Activated T-cell treated with anti-CD3 and anti-CD28 coated beads, Interleukin-2, amount 50 U/mL, for 4 hours (primary cell): ENCODE results near the gene PAQR5. TPM values are rescaled to one million over a fixed set of nuclear protein-coding genes. Genes with fewer than 3 reads are reported as not detected.
"Not testable (repeated sequence)": the region's sequence is repeated elsewhere in the genome, so short reads cannot be mapped to it uniquely, and the experiment has no call there.

ENCODE experiments used
- ATAC-seq, 2 donors: fragments of 200-7000 bp; cut with Tn5 transposase; one replicate each; pipeline ENCODE4 v1.10.0; 2021
- DNase-seq: peaks from one replicate; pipeline ENCODE4 v3.0.0-alpha.2; 2020
- H3K27me3 Mint-ChIP-seq: one replicate; pipeline ENCODE4 v1.8.0; 2021; ENCODE audit warnings: low read depth, mixed read lengths
- H3K36me3 Mint-ChIP-seq: one replicate; pipeline ENCODE4 v1.8.0; 2022; ENCODE audit warnings: mixed read lengths; ENCODE audit not compliant: insufficient read depth
- H3K4me1 Mint-ChIP-seq: one replicate; pipeline ENCODE4 v1.8.0; 2021; ENCODE audit warnings: low read depth, mixed read lengths
- H3K4me3 Mint-ChIP-seq: one replicate; pipeline ENCODE4 v1.8.0; 2021; ENCODE audit warnings: mild to moderate bottlenecking, moderate library complexity, mixed read lengths
- H3K9me3 Mint-ChIP-seq: one replicate; pipeline ENCODE4 v1.8.0; 2021; ENCODE audit warnings: mixed read lengths
- total RNA-seq, 3 donors: library from RNA; stranded (reverse); gene quantifications; one replicate each; pipeline ENCODE4 v1.2.1, GENCODE V29; 2021

PAQR5 gene
- total RNA-seq, 3 donors from 2014 or later = 0.05 to 0.14 TPM; not detected in 1

- no peaks in the 10 kb centered on the region for H3K9me3 Mint-ChIP-seq
- no peaks in the 10 kb centered on the region for H3K36me3 Mint-ChIP-seq
- ATAC-seq (no peak), DNase-seq (no peak)
- peaks cover 24% of the 10 kb centered on the region for H3K27me3 Mint-ChIP-seq
- no peak overlapping the region for H3K4me3 Mint-ChIP-seq
- H3K4me1 Mint-ChIP-seq = no peaks in the 10 kb centered on the region
Measured at GRCh38 chr15:69377216-69377970, 78.7 kb downstream of the PAQR5 start.

- Mint-ChIP-seq H3K4me1 (no peaks in the 10 kb centered on the region), H3K9me3 (no peaks in the 10 kb centered on the region), H3K36me3 (no peaks in the 10 kb centered on the region), H3K27me3 (peaks cover 17% of the 10 kb centered on the region), H3K4me3 (no peak overlapping the region)
- DNase-seq = no peak
- no peak for ATAC-seq
Measured at GRCh38 chr15:69380100-69380725, 81.5 kb downstream of the PAQR5 start.

- H3K36me3 Mint-ChIP-seq = no peaks in the 10 kb centered on the region
- H3K27me3 Mint-ChIP-seq = peaks cover 13% of the 10 kb centered on the region
- no peak for ATAC-seq
- no peaks in the 10 kb centered on the region for H3K9me3 Mint-ChIP-seq
- H3K4me1 Mint-ChIP-seq = no peaks in the 10 kb centered on the region
- no peak for DNase-seq
- no peak overlapping the region for H3K4me3 Mint-ChIP-seq
Measured at GRCh38 chr15:69380726-69381105, 82.0 kb downstream of the PAQR5 start.

DNA sequence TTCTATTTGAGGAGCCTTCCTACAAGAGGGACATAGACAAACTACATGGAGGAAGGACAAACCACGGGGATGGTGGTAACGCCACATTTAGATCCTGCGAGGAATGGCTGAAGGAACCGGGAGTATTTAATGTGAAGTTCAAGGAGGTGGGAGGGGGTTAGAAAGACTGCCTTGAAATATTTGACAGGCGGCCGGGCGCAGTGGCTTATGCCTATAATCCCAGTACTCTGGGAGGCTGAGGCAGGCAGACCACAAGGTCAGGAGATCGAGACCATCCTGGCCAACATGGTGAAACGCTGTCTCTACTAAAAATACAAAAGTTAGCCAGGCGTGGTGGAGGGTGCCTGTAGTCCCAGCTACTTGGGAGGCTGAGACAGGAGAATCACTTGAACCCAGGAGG is 83.5 kb downstream of the PAQR5 start:
- not testable (repeated sequence) for DNase-seq, H3K9me3 Mint-ChIP-seq, H3K4me3 Mint-ChIP-seq, H3K36me3 Mint-ChIP-seq, ATAC-seq, H3K4me1 Mint-ChIP-seq, H3K27me3 Mint-ChIP-seq

DNA sequence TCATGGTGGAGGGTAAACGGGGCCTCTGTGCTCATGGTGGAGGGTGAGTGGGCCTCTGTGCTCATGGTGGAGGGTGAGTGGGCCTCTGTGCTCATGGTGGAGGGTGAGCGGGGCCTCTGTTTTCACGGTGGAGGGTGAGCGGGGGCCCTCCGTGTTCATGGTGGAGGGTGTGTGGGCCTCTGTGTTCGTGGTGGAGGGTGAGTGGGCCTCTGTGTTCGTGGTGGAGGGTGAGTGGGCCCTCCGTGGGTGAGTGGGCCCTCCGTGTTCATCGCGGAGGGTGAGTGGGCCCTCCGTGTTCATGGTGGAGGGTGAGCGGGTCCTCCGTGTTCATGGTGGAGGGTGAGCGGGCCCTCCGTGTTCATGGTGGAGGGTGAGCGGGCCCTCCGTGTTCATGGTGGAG is 85.4 kb downstream of the PAQR5 start:
- H3K36me3 Mint-ChIP-seq, DNase-seq, H3K9me3 Mint-ChIP-seq, H3K4me3 Mint-ChIP-seq, ATAC-seq, H3K27me3 Mint-ChIP-seq, H3K4me1 Mint-ChIP-seq: not testable (repeated sequence)

DNA sequence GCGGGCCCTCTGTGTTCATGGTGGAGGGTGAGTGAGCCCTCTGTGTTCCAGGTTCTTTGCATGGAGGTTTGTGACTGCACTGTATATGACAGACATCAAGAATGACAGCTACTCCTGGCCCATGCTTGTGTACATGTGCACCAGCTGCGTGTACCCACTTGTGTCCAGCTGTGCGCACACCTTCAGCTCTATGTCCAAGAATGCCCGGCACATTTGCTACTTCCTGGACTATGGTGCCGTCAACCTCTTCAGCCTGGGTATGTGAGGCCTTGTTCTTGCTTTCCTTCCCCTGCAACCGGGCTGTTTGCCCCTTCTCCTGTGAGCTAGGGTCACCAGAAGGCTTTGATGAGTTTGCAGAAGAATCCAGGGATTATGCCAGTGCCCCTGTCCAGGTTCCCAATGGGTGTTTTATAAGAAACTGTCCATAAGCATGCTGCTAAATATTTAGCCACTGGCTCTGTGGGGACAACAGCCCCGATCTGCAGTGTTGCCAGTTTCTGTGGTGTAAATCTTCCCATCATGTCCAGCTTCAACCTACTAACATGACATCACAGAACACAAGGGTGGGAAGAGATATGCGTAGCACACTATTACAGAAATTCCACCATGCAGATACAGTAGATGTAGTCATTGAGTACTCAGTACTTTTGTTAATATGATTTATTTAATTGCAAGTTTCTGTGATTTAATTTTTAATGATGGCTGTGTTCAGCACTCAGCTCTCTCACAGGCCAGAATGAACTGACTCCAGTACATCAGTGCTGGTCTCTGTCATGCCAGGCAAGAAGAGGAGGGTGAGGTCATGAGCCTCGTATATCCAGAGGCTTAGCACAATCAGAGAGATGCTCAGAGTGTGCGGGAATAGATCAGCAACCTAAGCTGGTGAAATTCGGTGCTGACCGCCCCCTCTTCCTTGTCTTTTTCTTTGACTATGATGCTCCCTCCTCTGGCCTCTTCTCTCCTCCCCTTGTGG is 86.2 kb downstream of the PAQR5 start:
- ATAC-seq (no peak), DNase-seq (no peak)
- no peaks in the 10 kb centered on the region for H3K4me1 Mint-ChIP-seq
- H3K36me3 Mint-ChIP-seq = no peaks in the 10 kb centered on the region
- no peaks in the 10 kb centered on the region for H3K27me3 Mint-ChIP-seq
- H3K4me3 Mint-ChIP-seq = no peak overlapping the region
- no peaks in the 10 kb centered on the region for H3K9me3 Mint-ChIP-seq

DNA sequence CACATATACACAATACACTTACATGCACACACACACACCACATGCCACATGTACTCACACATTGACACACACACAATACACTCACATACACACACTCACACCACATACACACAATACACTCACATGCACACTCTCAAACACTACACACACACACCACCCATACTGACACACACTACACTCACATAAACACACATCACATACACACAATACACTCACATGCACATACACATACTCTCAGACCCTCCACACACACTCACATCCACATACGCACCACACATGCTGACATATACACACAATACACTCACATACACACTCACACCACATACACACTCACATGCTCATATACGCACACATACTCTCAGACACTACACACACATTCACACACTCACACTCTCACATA is 87.1 kb downstream of the PAQR5 start:
- Mint-ChIP-seq H3K9me3 (no peaks in the 10 kb centered on the region), H3K36me3 (no peaks in the 10 kb centered on the region), H3K27me3 (no peaks in the 10 kb centered on the region), H3K4me1 (no peaks in the 10 kb centered on the region), H3K4me3 (no peak overlapping the region)
- ATAC-seq (no peak), DNase-seq (no peak)

DNA sequence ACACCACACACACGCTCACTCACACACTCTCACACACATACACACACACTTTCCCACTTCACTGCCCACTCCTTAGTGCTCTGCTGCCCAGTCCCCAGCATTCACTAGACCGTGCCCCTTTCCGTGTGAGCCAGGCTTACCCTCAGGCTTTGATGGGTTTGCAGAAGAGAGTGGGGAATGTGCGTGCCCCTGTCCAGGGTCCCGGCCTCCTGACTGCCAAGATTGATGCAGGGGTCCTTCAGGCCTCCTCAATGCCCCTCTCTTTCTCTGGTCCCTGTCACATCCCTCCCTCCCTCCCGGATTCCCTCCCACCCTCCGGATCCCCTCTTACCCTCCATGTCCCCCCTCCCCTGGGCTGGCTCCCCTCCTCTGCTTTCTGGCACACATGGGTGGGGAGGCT is 87.6 kb downstream of the PAQR5 start:
- DNase-seq (no peak), ATAC-seq (no peak)
- Mint-ChIP-seq H3K36me3 (no peaks in the 10 kb centered on the region), H3K4me1 (no peaks in the 10 kb centered on the region), H3K9me3 (no peaks in the 10 kb centered on the region), H3K4me3 (no peak overlapping the region), H3K27me3 (peaks cover 2% of the 10 kb centered on the region)

- peaks cover 5% of the 10 kb centered on the region for H3K27me3 Mint-ChIP-seq
- H3K4me1 Mint-ChIP-seq = no peaks in the 10 kb centered on the region
- DNase-seq = no peak
- H3K4me3 Mint-ChIP-seq = no peak overlapping the region
- no peaks in the 10 kb centered on the region for H3K9me3 Mint-ChIP-seq
- H3K36me3 Mint-ChIP-seq = no peaks in the 10 kb centered on the region
- ATAC-seq = no peak
Measured at GRCh38 chr15:69388260-69388705, 89.6 kb downstream of the PAQR5 start.

DNA sequence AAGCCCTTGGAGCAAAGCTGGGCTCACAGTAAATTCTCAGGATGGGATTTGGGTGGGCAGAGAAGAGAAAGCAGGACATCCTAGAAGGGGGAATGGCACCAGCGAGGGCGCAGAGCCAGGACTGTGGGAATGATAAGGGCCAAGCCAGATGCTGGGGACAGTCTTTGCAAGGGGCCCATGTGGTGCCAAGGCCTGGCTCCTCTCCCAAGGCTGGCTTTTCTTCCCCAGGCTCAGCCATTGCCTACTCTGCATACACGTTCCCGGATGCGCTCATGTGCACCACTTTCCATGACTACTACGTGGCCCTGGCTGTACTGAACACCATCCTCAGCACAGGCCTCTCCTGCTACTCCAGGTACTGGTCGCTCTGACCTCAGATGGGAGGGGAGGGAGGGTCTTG is 90.7 kb downstream of the PAQR5 start:
- H3K4me3 Mint-ChIP-seq = no peak overlapping the region
- H3K9me3 Mint-ChIP-seq = no peaks in the 10 kb centered on the region
- H3K4me1 Mint-ChIP-seq = peaks cover 2% of the 10 kb centered on the region
- peaks cover 5% of the 10 kb centered on the region for H3K27me3 Mint-ChIP-seq
- ATAC-seq = no peak
- no peak for DNase-seq
- H3K36me3 Mint-ChIP-seq = no peaks in the 10 kb centered on the region

DNA sequence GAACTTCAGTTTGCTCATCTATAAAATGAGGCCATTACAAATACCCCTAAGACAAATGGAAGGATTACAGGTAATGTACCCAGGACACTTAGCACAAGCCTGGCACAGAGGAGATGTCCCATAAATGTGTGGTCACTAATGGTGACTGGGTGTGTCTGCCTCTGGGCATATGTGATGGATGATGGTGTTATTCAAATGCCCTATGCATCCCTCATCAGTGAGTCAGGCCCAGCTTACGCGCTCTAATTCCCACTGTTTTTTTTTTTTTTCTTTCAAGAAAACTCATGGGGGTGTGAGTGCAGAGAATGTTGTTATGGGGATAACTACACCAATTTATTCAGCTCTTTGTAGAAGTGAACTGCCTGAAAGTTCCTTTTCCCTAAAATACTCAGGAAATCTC is 91.9 kb downstream of the PAQR5 start:
- no peak overlapping the region for H3K4me3 Mint-ChIP-seq
- no peaks in the 10 kb centered on the region for H3K9me3 Mint-ChIP-seq
- H3K36me3 Mint-ChIP-seq = no peaks in the 10 kb centered on the region
- H3K27me3 Mint-ChIP-seq = peaks cover 5% of the 10 kb centered on the region
- ATAC-seq (no peak), DNase-seq (no peak)
- H3K4me1 Mint-ChIP-seq = peaks cover 6% of the 10 kb centered on the region

DNA sequence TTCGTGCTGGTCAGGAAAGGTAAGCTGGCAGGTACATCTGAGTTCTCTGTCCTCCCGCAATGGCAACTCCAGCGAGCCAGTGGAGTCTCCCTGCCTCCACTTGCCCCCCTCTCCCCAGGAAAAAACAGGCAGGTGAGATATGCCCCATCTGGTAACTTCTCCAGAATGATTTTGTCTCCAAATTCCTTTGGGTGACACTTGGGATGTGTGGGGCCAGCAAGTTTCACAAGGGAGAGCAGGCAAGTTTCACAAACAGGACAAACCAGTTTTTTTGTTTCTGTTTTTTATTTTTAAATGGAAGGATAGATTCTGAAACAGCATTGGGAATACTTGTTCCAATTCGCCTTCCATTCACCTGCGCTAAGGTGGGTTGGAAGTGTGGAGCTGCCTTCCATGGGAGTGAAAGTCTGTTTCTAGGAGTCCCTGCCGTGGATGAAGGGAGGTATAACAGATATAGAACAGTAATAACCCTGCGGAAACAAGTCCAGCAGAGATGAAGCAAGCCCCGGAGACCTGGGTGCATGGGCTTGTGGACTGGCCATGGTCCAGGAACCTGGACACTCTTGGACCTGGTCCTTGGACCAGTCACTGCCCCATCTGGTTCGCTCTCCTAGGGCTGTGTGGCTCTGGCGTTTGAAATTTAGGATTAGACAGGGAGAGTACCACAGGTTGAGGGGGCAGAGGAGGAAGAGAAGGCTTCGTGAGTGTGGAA is 92.5 kb downstream of the PAQR5 start:
- H3K9me3 Mint-ChIP-seq = no peaks in the 10 kb centered on the region
- no peak for DNase-seq
- peaks cover 5% of the 10 kb centered on the region for H3K27me3 Mint-ChIP-seq
- no peak for ATAC-seq
- H3K36me3 Mint-ChIP-seq = no peaks in the 10 kb centered on the region
- H3K4me1 Mint-ChIP-seq = peaks cover 6% of the 10 kb centered on the region
- H3K4me3 Mint-ChIP-seq = no peak overlapping the region

DNA sequence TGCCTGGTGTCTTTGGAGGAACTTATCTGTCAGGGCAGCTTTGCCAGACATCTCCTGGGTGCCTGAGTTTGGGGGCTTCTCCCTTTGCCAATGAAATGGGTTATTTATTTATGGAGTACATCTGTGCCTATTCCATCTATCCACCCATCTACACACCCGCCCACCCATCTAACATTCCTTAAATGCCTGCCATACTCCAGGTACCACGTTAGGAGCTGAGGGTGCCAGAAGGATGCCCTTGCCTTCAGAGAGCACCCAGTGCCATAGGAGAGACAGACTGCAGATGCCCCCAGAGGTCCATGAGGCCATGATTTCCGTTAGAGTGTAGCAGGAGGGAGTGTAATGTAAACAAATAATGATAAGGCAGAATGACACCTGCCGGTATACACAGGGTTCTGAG is 93.6 kb downstream of the PAQR5 start:
- H3K4me3 Mint-ChIP-seq = no peak overlapping the region
- H3K27me3 Mint-ChIP-seq = peaks cover 5% of the 10 kb centered on the region
- H3K36me3 Mint-ChIP-seq = no peaks in the 10 kb centered on the region
- no peak for ATAC-seq
- peaks cover 6% of the 10 kb centered on the region for H3K4me1 Mint-ChIP-seq
- H3K9me3 Mint-ChIP-seq = no peaks in the 10 kb centered on the region
- DNase-seq = no peak
